Panc1 (cell line): ENCODE measurements around the gene COL4A1. TPM values are rescaled to one million over a fixed set of nuclear protein-coding genes. Genes with fewer than 3 reads are reported as not detected.

Source experiments
- ATAC-seq: fragments of 200-7000 bp; cut with Tn5 transposase; 2 replicates; pipeline ENCODE4 v1.9.1; 2020; ENCODE audit warnings: mild to moderate bottlenecking, moderate library complexity
- BruUV-seq: library from RNA; stranded (reverse); fragments of 400-500 nt; replicated peaks from 2 replicates; lab custom pipeline; 2021; lab: Mats Ljungman, UMichigan
- CTCF ChIA-PET: fragments of 300-600 bp; sonication (Branson Sonifier 250); formaldehyde crosslinking; loops from one replicate; lab custom pipeline; 2022; ENCODE audit warnings: antibody characterized with exemption; lab: Charles Lee
- POLR2A ChIA-PET: fragments of 300-600 bp; sonication (Branson Sonifier 250); formaldehyde crosslinking; loops from one replicate; lab custom pipeline; 2022; ENCODE audit warnings: antibody characterized with exemption; lab: Charles Lee
- DNase-seq: peaks from one replicate; pipeline ENCODE4 v3.0.0-alpha.2; 2010; ENCODE audit warnings: low read depth, low spot score
- H3K27ac ChIP-seq: 2 replicates; pipeline ENCODE4 v1.5.1; 2011; ENCODE audit warnings: mild to moderate bottlenecking, low read length, inconsistent platforms
- H3K27me3 ChIP-seq: fragments of 200-500 bp; sonication (Bioruptor generic); 2 replicates; pipeline ENCODE4 v1.6.0; 2014; ENCODE audit warnings: low read length, inconsistent platforms; ENCODE audit not compliant: control insufficient read depth, insufficient read depth
- H3K36me3 ChIP-seq: fragments of 200-500 bp; sonication (Bioruptor generic); 2 replicates; pipeline ENCODE4 v1.5.1; 2014; ENCODE audit warnings: inconsistent platforms, mild to moderate bottlenecking, low read length, moderate library complexity; ENCODE audit not compliant: control insufficient read depth, insufficient read depth
- H3K4me1 ChIP-seq: 2 replicates; pipeline ENCODE4 v1.5.1; 2011; ENCODE audit warnings: inconsistent platforms, mild to moderate bottlenecking, low read length, moderate library complexity; ENCODE audit not compliant: control insufficient read depth, insufficient read depth
- H3K4me3 ChIP-seq, 2 experiments: 2 replicates each; pipeline ENCODE4 v1.5.1; 2011 to 2012; ENCODE audit warnings: low read depth in 2 of 2, low read length in 2 of 2, mild to moderate bottlenecking in 2 of 2, inconsistent platforms in 1 of 2, moderate library complexity in 1 of 2
- H3K9me3 ChIP-seq: fragments of 200-500 bp; sonication (Bioruptor generic); 2 replicates; pipeline ENCODE4 v1.5.1; 2014; ENCODE audit warnings: low read depth, mild to moderate bottlenecking, inconsistent platforms, low read length, moderate library complexity; ENCODE audit not compliant: control insufficient read depth, insufficient read depth
- CTCF ChIP-seq: fragments of 450-650 bp; IDR thresholded peaks from 2 replicates; pipeline ENCODE4 v1.5.1; 2017; ENCODE audit warnings: mild to moderate bottlenecking
- POLR2AphosphoS5 ChIP-seq: IDR thresholded peaks from 2 replicates; pipeline ENCODE4 v1.6.1; 2012; ENCODE audit warnings: mild to moderate bottlenecking, low read depth, low read length, moderate library complexity
- SIN3A ChIP-seq: IDR thresholded peaks from 2 replicates; pipeline ENCODE4 v1.6.1; 2012; ENCODE audit warnings: low read depth, mild to moderate bottlenecking, low read length, moderate library complexity, borderline replicate concordance; ENCODE audit not compliant: insufficient read depth
- TCF7L2 ChIP-seq: IDR thresholded peaks from 2 replicates; pipeline ENCODE4 v1.6.1; 2011; ENCODE audit warnings: mild to moderate bottlenecking, low read depth, low read length, inconsistent platforms
- in situ Hi-C: cut with HindIII; loops from 2 replicates; pipeline ENCODE4 v1.10.0; 2016; ENCODE audit warnings: low sequenced_read_pairs, low pct_unique_long_range_greater_than_20kb
- intact Hi-C: fragments of 100-400 bp; cut with micrococcal nuclease; formaldehyde crosslinking; loops from one replicate; pipeline ENCODE4 v1.10.0; 2022; ENCODE audit not compliant: unreplicated experiment
- total RNA-seq: library from RNA; stranded (reverse); gene quantifications from one replicate; pipeline ENCODE4 v1.2.1, GENCODE V29; 2021; ENCODE audit not compliant: unreplicated experiment
- TF ChIP-seq, protein P1 (sequence below), 2 experiments: IDR thresholded peaks; 2 replicates each; pipeline ENCODE4 v1.6.1; 2011 to 2012; ENCODE audit warnings: low read depth in 2 of 2, control low read depth in 1 of 2, low read length in 1 of 2, mild to moderate bottlenecking in 1 of 2, moderate library complexity in 1 of 2; ENCODE audit not compliant: insufficient read depth in 1 of 2

The COL4A1 gene
- total RNA-seq, 1 experiment from 2014 or later: 1.1 TPM

- no peak for TF ChIP-seq CTCF
- TF ChIP-seq POLR2AphosphoS5: no peak
- TF ChIP-seq, protein P1, sequence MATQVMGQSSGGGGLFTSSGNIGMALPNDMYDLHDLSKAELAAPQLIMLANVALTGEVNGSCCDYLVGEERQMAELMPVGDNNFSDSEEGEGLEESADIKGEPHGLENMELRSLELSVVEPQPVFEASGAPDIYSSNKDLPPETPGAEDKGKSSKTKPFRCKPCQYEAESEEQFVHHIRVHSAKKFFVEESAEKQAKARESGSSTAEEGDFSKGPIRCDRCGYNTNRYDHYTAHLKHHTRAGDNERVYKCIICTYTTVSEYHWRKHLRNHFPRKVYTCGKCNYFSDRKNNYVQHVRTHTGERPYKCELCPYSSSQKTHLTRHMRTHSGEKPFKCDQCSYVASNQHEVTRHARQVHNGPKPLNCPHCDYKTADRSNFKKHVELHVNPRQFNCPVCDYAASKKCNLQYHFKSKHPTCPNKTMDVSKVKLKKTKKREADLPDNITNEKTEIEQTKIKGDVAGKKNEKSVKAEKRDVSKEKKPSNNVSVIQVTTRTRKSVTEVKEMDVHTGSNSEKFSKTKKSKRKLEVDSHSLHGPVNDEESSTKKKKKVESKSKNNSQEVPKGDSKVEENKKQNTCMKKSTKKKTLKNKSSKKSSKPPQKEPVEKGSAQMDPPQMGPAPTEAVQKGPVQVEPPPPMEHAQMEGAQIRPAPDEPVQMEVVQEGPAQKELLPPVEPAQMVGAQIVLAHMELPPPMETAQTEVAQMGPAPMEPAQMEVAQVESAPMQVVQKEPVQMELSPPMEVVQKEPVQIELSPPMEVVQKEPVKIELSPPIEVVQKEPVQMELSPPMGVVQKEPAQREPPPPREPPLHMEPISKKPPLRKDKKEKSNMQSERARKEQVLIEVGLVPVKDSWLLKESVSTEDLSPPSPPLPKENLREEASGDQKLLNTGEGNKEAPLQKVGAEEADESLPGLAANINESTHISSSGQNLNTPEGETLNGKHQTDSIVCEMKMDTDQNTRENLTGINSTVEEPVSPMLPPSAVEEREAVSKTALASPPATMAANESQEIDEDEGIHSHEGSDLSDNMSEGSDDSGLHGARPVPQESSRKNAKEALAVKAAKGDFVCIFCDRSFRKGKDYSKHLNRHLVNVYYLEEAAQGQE (IDR thresholded peaks at IDR 0.05; ENCODE audit: insufficient read depth in 1 of 2, low read depth in 2 of 2, low read length in 1 of 2): no peak
- no peak for TF ChIP-seq TCF7L2
- TF ChIP-seq SIN3A: no peak
- POLR2A ChIA-PET: no interaction called here
- ATAC-seq (no peak), DNase-seq (no peak)
- Histone ChIP-seq H3K4me3 (no peak overlapping the region), H3K27ac (no peak overlapping the region), H3K9me3 (no peaks in the 10 kb centered on the region), H3K4me1 (no peaks in the 10 kb centered on the region), H3K27me3 (no peaks in the 10 kb centered on the region), H3K36me3 (no peaks in the 10 kb centered on the region)
- intact Hi-C loops: no loop called here
- CTCF ChIA-PET: no interaction called here
- no TSS peak for BruUV-seq
- in situ Hi-C loops: no loop called here
Measured at GRCh38 chr13:110152351-110152750, 154.6 kb downstream of the COL4A1 start.

DNA sequence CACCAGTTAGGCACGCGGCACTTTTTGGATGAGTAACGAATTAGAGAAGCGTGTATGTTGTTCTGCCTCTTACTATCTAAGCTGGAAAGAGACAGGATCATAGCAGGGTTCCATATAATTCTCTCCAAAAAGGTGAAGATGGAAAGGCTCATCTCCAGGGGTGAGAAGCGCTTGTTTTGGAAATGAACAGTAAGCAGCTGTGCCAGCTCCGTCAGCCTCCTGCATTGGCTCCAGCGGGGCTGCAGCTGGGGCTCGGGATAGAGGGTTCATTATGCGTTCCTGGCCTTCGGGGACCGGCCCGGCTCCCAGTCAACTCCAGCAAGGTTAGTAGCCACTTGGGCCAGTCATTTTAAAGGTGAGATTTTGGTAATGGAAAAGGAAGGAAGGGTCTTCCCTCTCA is 155.5 kb downstream of the COL4A1 start:
- in situ Hi-C loops: no loop called here
- CTCF ChIA-PET: no interaction called here
- no peak overlapping the region for H3K4me3 ChIP-seq
- DNase-seq (no peak), ATAC-seq (no peak)
- no peak overlapping the region for H3K27ac ChIP-seq
- TF ChIP-seq POLR2AphosphoS5: no peak
- no peak for TF ChIP-seq CTCF
- TF ChIP-seq, protein P1 (IDR thresholded peaks at IDR 0.05; ENCODE audit: insufficient read depth in 1 of 2, low read depth in 2 of 2, low read length in 1 of 2): no peak
- no peak for TF ChIP-seq TCF7L2
- TF ChIP-seq SIN3A: no peak
- H3K9me3 ChIP-seq: no peaks in the 10 kb centered on the region
- H3K36me3 ChIP-seq: no peaks in the 10 kb centered on the region
- intact Hi-C loops: no loop called here
- POLR2A ChIA-PET: no interaction called here
- H3K27me3 ChIP-seq: no peaks in the 10 kb centered on the region
- no peaks in the 10 kb centered on the region for H3K4me1 ChIP-seq
- BruUV-seq: no TSS peak
